H9 (cell line): ENCODE measurements around the gene INSR. TPM values are rescaled to one million over a fixed set of nuclear protein-coding genes. Genes with fewer than 3 reads are reported as not detected.
A peak's percentile ranks its signal among the peaks of the same experiment; 100 is the strongest.

Experiments
- DNase-seq: peaks from one replicate; pipeline ENCODE4 v3.0.0-alpha.2; 2017
- H2AFZ ChIP-seq: one replicate; pipeline ENCODE4 v1.6.1; 2013; ENCODE audit warnings: mild to moderate bottlenecking, low read length, control low read depth, moderate library complexity
- H2AK5ac ChIP-seq: 2 replicates; pipeline ENCODE4 v1.6.1; 2013; ENCODE audit warnings: low read length, control low read depth, mixed read lengths; ENCODE audit not compliant: insufficient read length
- H2BK120ac ChIP-seq: one replicate; pipeline ENCODE4 v1.6.1; 2013; ENCODE audit warnings: low read depth, mild to moderate bottlenecking, low read length, control low read depth, inconsistent platforms; ENCODE audit not compliant: poor library complexity, severe bottlenecking
- H2BK12ac ChIP-seq: 2 replicates; pipeline ENCODE4 v1.6.1; 2013; ENCODE audit warnings: low read length, control low read depth, mixed read lengths, low read depth; ENCODE audit not compliant: insufficient read length
- H2BK15ac ChIP-seq: 2 replicates; pipeline ENCODE4 v1.6.1; 2013; ENCODE audit warnings: low read depth, low read length, control low read depth
- H2BK20ac ChIP-seq: one replicate; pipeline ENCODE4 v1.6.1; 2013; ENCODE audit warnings: low read depth, mild to moderate bottlenecking, low read length, control low read depth, inconsistent platforms; ENCODE audit not compliant: poor library complexity, severe bottlenecking
- H2BK5ac ChIP-seq: 2 replicates; pipeline ENCODE4 v1.6.1; 2013; ENCODE audit warnings: low read length, control low read depth, mixed read lengths; ENCODE audit not compliant: insufficient read length
- H3K14ac ChIP-seq: 2 replicates; pipeline ENCODE4 v1.6.1; 2013; ENCODE audit warnings: low read length, control low read depth; ENCODE audit not compliant: insufficient read depth
- H3K18ac ChIP-seq: 2 replicates; pipeline ENCODE4 v1.6.1; 2013; ENCODE audit warnings: low read depth, mild to moderate bottlenecking, mixed read lengths, low read length, control low read depth; ENCODE audit not compliant: insufficient read length
- H3K23ac ChIP-seq: 2 replicates; pipeline ENCODE4 v1.6.1; 2013; ENCODE audit warnings: low read length, control low read depth, mixed read lengths, low read depth; ENCODE audit not compliant: insufficient read length
- H3K23me2 ChIP-seq: 2 replicates; pipeline ENCODE4 v1.6.1; 2013; ENCODE audit warnings: low read depth, mild to moderate bottlenecking, mixed read lengths, low read length, control low read depth; ENCODE audit not compliant: insufficient read length, poor library complexity, severe bottlenecking
- H3K27ac ChIP-seq: 2 replicates; pipeline ENCODE4 v1.5.1; 2013; ENCODE audit warnings: low read length, control low read depth, mixed read lengths, low read depth; ENCODE audit not compliant: insufficient read length
- H3K27me3 ChIP-seq: 2 replicates; pipeline ENCODE4 v1.6.1; 2013; ENCODE audit warnings: low read length, control low read depth, inconsistent platforms; ENCODE audit not compliant: insufficient read depth
- H3K4ac ChIP-seq: 2 replicates; pipeline ENCODE4 v1.6.1; 2013; ENCODE audit warnings: low read depth, mild to moderate bottlenecking, control low read depth, inconsistent platforms, low read length, moderate library complexity
- H3K4me1 ChIP-seq: 2 replicates; pipeline ENCODE4 v1.6.1; 2013; ENCODE audit warnings: low read length, control low read depth, inconsistent platforms; ENCODE audit not compliant: insufficient read depth
- H3K4me2 ChIP-seq: 2 replicates; pipeline ENCODE4 v1.6.1; 2013; ENCODE audit warnings: low read length, control low read depth, mixed read lengths; ENCODE audit not compliant: insufficient read length, insufficient read depth
- H3K56ac ChIP-seq: 2 replicates; pipeline ENCODE4 v1.6.1; 2013; ENCODE audit warnings: low read depth, mild to moderate bottlenecking, mixed read lengths, low read length, control low read depth; ENCODE audit not compliant: insufficient read length
- H3K79me1 ChIP-seq: 2 replicates; pipeline ENCODE4 v1.6.1; 2013; ENCODE audit warnings: low read depth, mild to moderate bottlenecking, moderate library complexity, low read length, control low read depth, inconsistent platforms; ENCODE audit not compliant: insufficient read depth, poor library complexity, severe bottlenecking
- H3K79me2 ChIP-seq: 2 replicates; pipeline ENCODE4 v1.6.1; 2013; ENCODE audit warnings: low read length, control low read depth, inconsistent platforms; ENCODE audit not compliant: insufficient read depth
- H3K9ac ChIP-seq: 2 replicates; pipeline ENCODE4 v1.6.1; 2013; ENCODE audit warnings: low read length, control low read depth, mixed read lengths; ENCODE audit not compliant: insufficient read length; ENCODE audit errors: extremely low read depth
- H3K9me3 ChIP-seq: one replicate; pipeline ENCODE4 v1.6.1; 2013; ENCODE audit warnings: low read depth, low read length, inconsistent platforms; ENCODE audit not compliant: control insufficient read depth
- H3T11ph ChIP-seq: one replicate; pipeline ENCODE4 v1.6.1; 2013; ENCODE audit warnings: mild to moderate bottlenecking, low read length, control low read depth, inconsistent platforms
- H4K20me1 ChIP-seq: one replicate; pipeline ENCODE4 v1.6.1; 2013; ENCODE audit not compliant: control insufficient read depth, insufficient read length, insufficient read depth
- H4K5ac ChIP-seq: 2 replicates; pipeline ENCODE4 v1.6.1; 2013; ENCODE audit warnings: low read depth, mild to moderate bottlenecking, mixed read lengths, low read length, control low read depth; ENCODE audit not compliant: insufficient read length
- H4K8ac ChIP-seq: replicated peaks from 2 replicates; pipeline ENCODE4 v1.6.1; 2013; ENCODE audit warnings: low read length, control low read depth, mixed read lengths, low read depth; ENCODE audit not compliant: insufficient read length
- H4K91ac ChIP-seq: 2 replicates; pipeline ENCODE4 v1.6.1; 2013; ENCODE audit warnings: low read depth, mild to moderate bottlenecking, moderate library complexity, mixed read lengths, low read length, control low read depth; ENCODE audit not compliant: insufficient read length
- H3K27ac Mint-ChIP-seq, 3 experiments: 2 replicates in 2 of 3; 3 replicates in 1 of 3; pipeline ENCODE4 v1.8.0; 2020 to 2021; ENCODE audit warnings: mixed read lengths in 3 of 3, mild to moderate bottlenecking in 1 of 3, moderate library complexity in 1 of 3
- H3K27me3 Mint-ChIP-seq: 2 replicates; pipeline ENCODE4 v1.8.0; 2021; ENCODE audit warnings: low read depth, mild to moderate bottlenecking, moderate library complexity, mixed read lengths
- H3K36me3 Mint-ChIP-seq, 3 experiments: 2 replicates in 2 of 3; 3 replicates in 1 of 3; pipeline ENCODE4 v1.8.0; 2020 to 2021; ENCODE audit warnings: low read depth in 3 of 3, mixed read lengths in 3 of 3; ENCODE audit not compliant: insufficient read depth in 1 of 3
- H3K4me1 Mint-ChIP-seq, 2 experiments: 2 replicates each; pipeline ENCODE4 v1.8.0; 2020; ENCODE audit warnings: mixed read lengths in 2 of 2
- H3K4me3 Mint-ChIP-seq, 2 experiments: 2 replicates in 1 of 2; 3 replicates in 1 of 2; pipeline ENCODE4 v1.8.0; 2020 to 2021; ENCODE audit warnings: mild to moderate bottlenecking in 2 of 2, mixed read lengths in 2 of 2, moderate library complexity in 1 of 2
- H3K9me3 Mint-ChIP-seq, 2 experiments: 2 replicates in 1 of 2; 3 replicates in 1 of 2; pipeline ENCODE4 v1.8.0; 2020; ENCODE audit warnings: mild to moderate bottlenecking in 2 of 2, mixed read lengths in 2 of 2, moderate library complexity in 1 of 2
- CTCF ChIP-seq: fragments of 200-600 bp; sonication (generic); conservative IDR thresholded peaks from 3 replicates; pipeline ENCODE4 v1.8.0; 2021; ENCODE audit warnings: antibody characterized with exemption, mild to moderate bottlenecking
- WGBS: extraction: QIAGEN DNeasy Blood & Tissue Kit; methylation state at CpG from one replicate; pipeline ENCODE4 v1.1.7; 2013; ENCODE audit warnings: missing lambda C conversion rate, low lambda C conversion rate, mixed read lengths; ENCODE audit not compliant: insufficient read length; ENCODE audit errors: extremely low coverage; 5-methylcytosine and 5-hydroxymethylcytosine counted together
- total RNA-seq: library from RNA; stranded (reverse); gene quantifications from 2 replicates; pipeline ENCODE4 v1.2.1, GENCODE V29; 2021

INSR gene
- total RNA-seq, 1 experiment from 2014 or later = 39.8 TPM

- Histone ChIP-seq H3K4me2 (no peak overlapping the region), H2BK5ac (no peak overlapping the region), H3K4ac (no peak overlapping the region), H2BK15ac (no peak overlapping the region), H3K9ac (no peak overlapping the region), H3K27ac (no peak overlapping the region), H3K79me2 (no peaks in the 10 kb centered on the region; the same call in 1 of the 2 replicates), H2BK120ac (no peak overlapping the region), H3K23me2 (no peaks in the 10 kb centered on the region), H3T11ph (no peak overlapping the region), H3K9me3 (no peaks in the 10 kb centered on the region), H3K27me3 (no peaks in the 10 kb centered on the region), H3K56ac (no peak overlapping the region), H3K18ac (no peak overlapping the region), H3K14ac (0 out of 2 replicates have a peak overlapping the region, but pooled peaks have one; percentile 1), H3K4me1 (no peaks in the 10 kb centered on the region), H2AK5ac (no peak overlapping the region), H3K79me1 (peaks cover 3% of the 10 kb centered on the region), H4K91ac (no peak overlapping the region), H3K23ac (no peak overlapping the region), H2AFZ (no peak overlapping the region), H2BK20ac (no peak overlapping the region), H4K5ac (no peak overlapping the region), H4K20me1 (no peaks in the 10 kb centered on the region), H2BK12ac (no peak overlapping the region), H4K8ac (no peak overlapping the region)
- no peak for DNase-seq
- Mint-ChIP-seq H3K9me3 (no peaks in the 10 kb centered on the region), H3K4me3 (no peak overlapping the region), H3K27ac (peak overlapping the region in 2 of 3 experiments; percentile 85 to 93; a peak in 2 of 7 replicates), H3K4me1 (peaks cover 15 to 23% of the 10 kb centered on the region in 2 experiments), H3K36me3 (no peaks in the 10 kb centered on the region; a peak in 2 of 7 replicates), H3K27me3 (no peaks in the 10 kb centered on the region)
- no CpG with 5 or more reads among the region's 18 CpGs for WGBS
- no peak for TF ChIP-seq CTCF
These were observed 70.0 kb downstream of the INSR start for GRCh38 chr19:7224209-7224686.
